OCI-LY1 (cell line): ENCODE measurements around the gene SH3RF3.

Experiments
- H2AFZ ChIP-seq: fragments of 200-600 bp; sonication (generic), shearing (Covaris generic); 2 replicates; pipeline ENCODE4 v1.6.0; 2014; ENCODE audit warnings: antibody characterized with exemption, mild to moderate bottlenecking, low read length
- H3F3A ChIP-seq: fragments of 200-600 bp; sonication (generic), shearing (Covaris generic); 2 replicates; pipeline ENCODE4 v1.6.0; 2014; ENCODE audit warnings: mild to moderate bottlenecking, antibody characterized with exemption, low read length, moderate library complexity; ENCODE audit not compliant: insufficient read depth
- H3K27ac ChIP-seq: fragments of 200-600 bp; sonication (generic); 2 replicates; pipeline ENCODE4 v1.5.1; 2014; ENCODE audit warnings: low read length, mixed run types, mild to moderate bottlenecking, low read depth; ENCODE audit not compliant: poor library complexity, severe bottlenecking
- H3K27me3 ChIP-seq: fragments of 200-600 bp; sonication (generic); 2 replicates; pipeline ENCODE4 v1.6.0; 2014; ENCODE audit warnings: antibody characterized with exemption, mild to moderate bottlenecking, low read length, moderate library complexity; ENCODE audit not compliant: insufficient read depth
- H3K36me3 ChIP-seq: fragments of 200-600 bp; sonication (generic); 2 replicates; pipeline ENCODE4 v1.6.1; 2014; ENCODE audit warnings: mild to moderate bottlenecking, antibody characterized with exemption, low read length, moderate library complexity, mixed read lengths; ENCODE audit not compliant: insufficient read depth
- H3K4me1 ChIP-seq: fragments of 200-600 bp; sonication (generic); 2 replicates; pipeline ENCODE4 v1.5.1; 2014; ENCODE audit warnings: mild to moderate bottlenecking, low read length, moderate library complexity; ENCODE audit not compliant: insufficient read depth, severe bottlenecking
- H3K4me2 ChIP-seq: fragments of 200-600 bp; sonication (generic), shearing (Covaris generic); 2 replicates; pipeline ENCODE4 v1.6.1; 2014; ENCODE audit warnings: low read length
- H3K4me3 ChIP-seq: fragments of 200-600 bp; sonication (generic); 2 replicates; pipeline ENCODE4 v1.5.1; 2014; ENCODE audit warnings: low read length, low read depth, mild to moderate bottlenecking, mixed read lengths; ENCODE audit not compliant: poor library complexity, severe bottlenecking
- H3K79me2 ChIP-seq: fragments of 200-600 bp; shearing (Covaris generic); 2 replicates; pipeline ENCODE4 v1.6.1; 2016; ENCODE audit warnings: mixed run types, low read length, mixed read lengths; ENCODE audit not compliant: insufficient read depth
- H3K9ac ChIP-seq: fragments of 200-600 bp; sonication (generic), shearing (Covaris generic); 2 replicates; pipeline ENCODE4 v1.6.1; 2014; ENCODE audit warnings: mild to moderate bottlenecking, low read length, mixed read lengths
- H3K9me2 ChIP-seq: fragments of 200-600 bp; sonication (generic), shearing (Covaris generic); 2 replicates; pipeline ENCODE4 v1.6.1; 2014; ENCODE audit warnings: low read depth, mild to moderate bottlenecking, low read length, mixed read lengths
- H3K9me3 ChIP-seq: fragments of 200-600 bp; shearing (Covaris generic); 2 replicates; pipeline ENCODE4 v1.6.1; 2014; ENCODE audit warnings: low read length, mixed read lengths
- H4K20me1 ChIP-seq: fragments of 200-600 bp; sonication (generic), shearing (Covaris generic); 2 replicates; pipeline ENCODE4 v1.6.0; 2016; ENCODE audit warnings: mild to moderate bottlenecking, low read length; ENCODE audit not compliant: insufficient read depth
- CTCF ChIP-seq: fragments of 200-600 bp; sonication (generic), shearing (Covaris generic); IDR thresholded peaks from 2 replicates; pipeline ENCODE4 v1.5.1; 2017; ENCODE audit warnings: mild to moderate bottlenecking, antibody characterized with exemption, low read length, moderate library complexity, mixed read lengths
- EZH2 ChIP-seq: fragments of 200-600 bp; sonication (generic), shearing (Covaris generic); IDR thresholded peaks from 2 replicates; pipeline ENCODE4 v1.8.0; 2017; ENCODE audit warnings: borderline replicate concordance, mixed run types, mild to moderate bottlenecking, antibody characterized with exemption, low read length, moderate library complexity, mixed read lengths

Gene SH3RF3

GRCh38 chr2:109298851-109299250, 169.8 kb downstream of the SH3RF3 start:
- H3F3A ChIP-seq, result no peaks in the 10 kb centered on the region

GRCh38 chr2:109299536-109299935, 170.5 kb downstream of the SH3RF3 start:
- H3K9me2 ChIP-seq, result no peaks in the 10 kb centered on the region
- H3K9ac ChIP-seq, result no peak overlapping the region
- no peaks in the 10 kb centered on the region for H3K79me2 ChIP-seq
- no peak overlapping the region for H3K4me3 ChIP-seq
- no peaks in the 10 kb centered on the region for H3K9me3 ChIP-seq
- no peaks in the 10 kb centered on the region for H3K27me3 ChIP-seq
- no peaks in the 10 kb centered on the region for H3F3A ChIP-seq
- TF ChIP-seq CTCF, result no peak
- no peak for TF ChIP-seq EZH2
- no peaks in the 10 kb centered on the region for H3K4me1 ChIP-seq
- H3K4me2 ChIP-seq, result no peak overlapping the region
- H3K27ac ChIP-seq, result no peak overlapping the region
- H2AFZ ChIP-seq, result no peak overlapping the region
- no peaks in the 10 kb centered on the region for H4K20me1 ChIP-seq
- H3K36me3 ChIP-seq, result no peaks in the 10 kb centered on the region

More at GRCh38 chr2:109298851-109299250, 169.8 kb downstream of the SH3RF3 start:
- Histone ChIP-seq H4K20me1 (no peaks in the 10 kb centered on the region), H3K9ac (no peak overlapping the region), H3K79me2 (no peaks in the 10 kb centered on the region), H2AFZ (no peak overlapping the region), H3K27me3 (no peaks in the 10 kb centered on the region), H3K36me3 (no peaks in the 10 kb centered on the region), H3K4me2 (no peak overlapping the region), H3K9me3 (no peaks in the 10 kb centered on the region), H3K27ac (no peak overlapping the region), H3K4me3 (no peak overlapping the region), H3K9me2 (no peaks in the 10 kb centered on the region), H3K4me1 (no peaks in the 10 kb centered on the region)
- TF ChIP-seq EZH2, result no peak
- TF ChIP-seq CTCF, result no peak

GRCh38 chr2:109300582-109300981, 171.6 kb downstream of the SH3RF3 start:
- H3K27me3 ChIP-seq, result no peaks in the 10 kb centered on the region
- H3K4me2 ChIP-seq, result no peak overlapping the region
- H3K27ac ChIP-seq, result no peak overlapping the region
- no peaks in the 10 kb centered on the region for H3K79me2 ChIP-seq
- H3K36me3 ChIP-seq, result no peaks in the 10 kb centered on the region
- no peak for TF ChIP-seq CTCF
- TF ChIP-seq EZH2, result no peak
- no peaks in the 10 kb centered on the region for H3K4me1 ChIP-seq
- H4K20me1 ChIP-seq, result no peaks in the 10 kb centered on the region
- no peak overlapping the region for H2AFZ ChIP-seq
- H3K4me3 ChIP-seq, result no peak overlapping the region
- no peaks in the 10 kb centered on the region for H3K9me3 ChIP-seq
- no peaks in the 10 kb centered on the region for H3F3A ChIP-seq
- H3K9ac ChIP-seq, result no peak overlapping the region
- no peaks in the 10 kb centered on the region for H3K9me2 ChIP-seq
